GM15510 (cell line): ENCODE data around the gene PLA2G6.
A peak's percentile ranks its signal among the peaks of the same experiment; 100 is the strongest.

Experiments used
- POLR2A ChIP-seq: IDR thresholded peaks from 3 replicates; pipeline ENCODE4 v1.6.1; 2011; ENCODE audit warnings: borderline replicate concordance; ENCODE audit not compliant: insufficient read length; ENCODE audit errors: extremely low read depth

PLA2G6 gene

GRCh38 chr22:38181453-38182200 lies at the start of gene PLA2G6:
Gene PLA2G6, minus strand, starts transcription at chr22:38181830. Its CDS starts 12,404 bp downstream, at chr22:38169426.
- TF ChIP-seq POLR2A, result peak; percentile 49

- TF ChIP-seq POLR2A, result no peak
Observed at GRCh38 chr22:38230916-38231315, 49.3 kb upstream of the PLA2G6 start.

GRCh38 chr22:38230108-38230825 lies 48.6 kb upstream of the PLA2G6 start:
- TF ChIP-seq POLR2A, result no peak

- no peak for TF ChIP-seq POLR2A
Observed at GRCh38 chr22:38228873-38229740, 47.5 kb upstream of the PLA2G6 start.

- TF ChIP-seq POLR2A, result no peak
Observed at GRCh38 chr22:38228326-38228872, 46.8 kb upstream of the PLA2G6 start.

- no peak for TF ChIP-seq POLR2A
Observed at GRCh38 chr22:38226853-38227649, 45.4 kb upstream of the PLA2G6 start.

- TF ChIP-seq POLR2A, result no peak
Observed at GRCh38 chr22:38223289-38223960, 41.8 kb upstream of the PLA2G6 start.

GRCh38 chr22:38222797-38223119 lies 41.1 kb upstream of the PLA2G6 start:
- TF ChIP-seq POLR2A, result no peak

GRCh38 chr22:38221908-38222796 lies 40.5 kb upstream of the PLA2G6 start:
- TF ChIP-seq POLR2A, result no peak

- TF ChIP-seq POLR2A, result no peak
Observed at GRCh38 chr22:38221407-38221806, 39.8 kb upstream of the PLA2G6 start.

GRCh38 chr22:38220653-38221386 lies 39.2 kb upstream of the PLA2G6 start:
- no peak for TF ChIP-seq POLR2A

- no peak for TF ChIP-seq POLR2A
Observed at GRCh38 chr22:38220163-38220562, 38.5 kb upstream of the PLA2G6 start.
